Endothelial cell of umbilical vein (primary cell): Measurements from ENCODE around the gene SLCO2B1. TPM values are rescaled to one million over a fixed set of nuclear protein-coding genes. Genes with fewer than 3 reads are reported as not detected.
A peak's percentile ranks its signal among the peaks of the same experiment; 100 is the strongest.

Experiments used
- BruUV-seq: library from RNA; stranded (reverse); fragments of 400-500 nt; replicated peaks from 2 replicates; lab custom pipeline; 2021; lab: Mats Ljungman, UMichigan
- CTCF ChIA-PET: fragments of 300-600, 350-600 bp; sonication (Branson Sonifier 250); formaldehyde crosslinking; loops from one replicate; lab custom pipeline; 2021; ENCODE audit warnings: antibody characterized with exemption, inconsistent platforms; lab: Charles Lee
- POLR2A ChIA-PET: fragments of 300-600, 350-600 bp; sonication (Branson Sonifier 250); formaldehyde crosslinking; loops from one replicate; lab custom pipeline; 2021; ENCODE audit warnings: antibody characterized with exemption, inconsistent platforms; lab: Charles Lee
- DNase-seq: peaks from one replicate; pipeline ENCODE4 v3.0.0-alpha.2; 2011; ENCODE audit warnings: low read depth, low spot score
- FAIRE-seq: peaks from 2 replicates; lab custom pipeline; 2011; peaks lifted over from hg19 to GRCh38; lab: Jason Lieb, UNC
- H2AFZ ChIP-seq: 2 replicates; pipeline ENCODE4 v1.6.0; 2012; ENCODE audit warnings: low read depth, low read length, control low read depth, inconsistent platforms
- H3K27ac ChIP-seq: 2 replicates; pipeline ENCODE4 v1.5.1; 2011; ENCODE audit warnings: low read depth, mild to moderate bottlenecking, control low read depth, low read length, moderate library complexity; ENCODE audit not compliant: insufficient read depth
- H3K27me3 ChIP-seq, 2 experiments: 2 replicates each; pipeline versions ENCODE4 v1.6.0 to v1.6.1; 2011; ENCODE audit warnings: low read length in 2 of 2, mixed read lengths in 1 of 2; ENCODE audit not compliant: control insufficient read depth in 2 of 2, insufficient read depth in 2 of 2
- H3K36me3 ChIP-seq, 2 experiments: 2 replicates in 1 of 2; 3 replicates in 1 of 2; pipeline ENCODE4 v1.5.1; 2011; ENCODE audit warnings: low read length in 2 of 2, mild to moderate bottlenecking in 1 of 2, moderate library complexity in 1 of 2; ENCODE audit not compliant: control insufficient read depth in 2 of 2, insufficient read depth in 2 of 2; ENCODE audit errors: extremely low read depth in 1 of 2
- H3K4me1 ChIP-seq: 3 replicates; pipeline ENCODE4 v1.5.1; 2011; ENCODE audit warnings: mild to moderate bottlenecking, low read length; ENCODE audit not compliant: control insufficient read depth, insufficient read depth; ENCODE audit errors: extremely low read depth
- H3K4me2 ChIP-seq: 2 replicates; pipeline ENCODE4 v1.6.1; 2011; ENCODE audit warnings: low read length, control low read depth, mixed read lengths; ENCODE audit not compliant: insufficient read depth
- H3K4me3 ChIP-seq, 3 experiments: fragments of 200-600 bp in 1 of 3; sonication (generic), shearing (Covaris generic) in 1 of 3; replicated peaks in 1 of 3; 2 replicates each; pipeline ENCODE4 v1.5.1; 2011 to 2016; ENCODE audit warnings: control low read depth in 3 of 3, low read length in 3 of 3, mild to moderate bottlenecking in 2 of 3, inconsistent platforms in 1 of 3, low read depth in 1 of 3, moderate library complexity in 1 of 3; ENCODE audit not compliant: insufficient read depth in 1 of 3
- H3K79me2 ChIP-seq: 2 replicates; pipeline ENCODE4 v1.6.0; 2012; ENCODE audit warnings: low read length, inconsistent platforms; ENCODE audit not compliant: control insufficient read depth, insufficient read depth
- H3K9ac ChIP-seq: replicated peaks from 2 replicates; pipeline ENCODE3; 2011; ENCODE audit warnings: low read length, control low read depth; ENCODE audit not compliant: insufficient read depth; ENCODE audit errors: extremely low read depth
- H3K9me1 ChIP-seq: replicated peaks from 3 replicates; pipeline ENCODE4 v1.6.0; 2011; ENCODE audit warnings: mild to moderate bottlenecking, low read length; ENCODE audit not compliant: control insufficient read depth, insufficient read depth; ENCODE audit errors: extremely low read depth
- H3K9me3 ChIP-seq: replicated peaks from 2 replicates; pipeline ENCODE4 v1.5.1; 2012; ENCODE audit warnings: low read length, inconsistent platforms; ENCODE audit not compliant: control insufficient read depth, insufficient read depth
- H4K20me1 ChIP-seq: replicated peaks from 2 replicates; pipeline ENCODE3; 2011; ENCODE audit warnings: mild to moderate bottlenecking, low read length; ENCODE audit not compliant: control insufficient read depth, insufficient read depth; ENCODE audit errors: extremely low read depth
- EZH2 ChIP-seq: IDR thresholded peaks from 2 replicates; pipeline ENCODE4 v1.6.1; 2012; ENCODE audit warnings: borderline replicate concordance, low read depth, mild to moderate bottlenecking, moderate library complexity, low read length, inconsistent platforms; ENCODE audit not compliant: severe bottlenecking
- FOS ChIP-seq: IDR thresholded peaks from 2 replicates; pipeline ENCODE4 v1.6.1; 2011; ENCODE audit warnings: mild to moderate bottlenecking, low read length, moderate library complexity, borderline replicate concordance; ENCODE audit not compliant: insufficient read depth
- GATA2 ChIP-seq: IDR thresholded peaks from 2 replicates; pipeline ENCODE4 v1.7.0; 2011; ENCODE audit warnings: low read depth, mild to moderate bottlenecking, moderate library complexity, mixed read lengths, low read length; ENCODE audit not compliant: insufficient read length, insufficient read depth
- JUN ChIP-seq: IDR thresholded peaks from 2 replicates; pipeline ENCODE4 v1.6.1; 2011; ENCODE audit warnings: borderline replicate concordance, low read depth; ENCODE audit not compliant: insufficient read length, insufficient read depth
- MYC ChIP-seq: IDR thresholded peaks from one replicate; pipeline ENCODE4 v1.6.1; 2011; ENCODE audit warnings: mild to moderate bottlenecking, low read depth, low read length
- POLR2A ChIP-seq: IDR thresholded peaks from 2 replicates; pipeline ENCODE4 v1.6.1; 2012; ENCODE audit warnings: low read depth, mild to moderate bottlenecking, control low read depth, low read length
- POLR2AphosphoS5 ChIP-seq: IDR thresholded peaks from 2 replicates; pipeline ENCODE4 v1.6.1; 2012; ENCODE audit warnings: low read depth, mild to moderate bottlenecking, control low read depth, low read length, moderate library complexity; ENCODE audit not compliant: insufficient read depth
- dilution Hi-C: fragments of 300-500 bp; cut with MboI; formaldehyde crosslinking; loops from one replicate; pipeline ENCODE4 v1.15.0; 2019; ENCODE audit warnings: low sequenced_read_pairs; ENCODE audit not compliant: extremely low pct_ligation_motif_present
- intact Hi-C: fragments of 100-400 bp; cut with micrococcal nuclease; formaldehyde crosslinking; loops from one replicate; pipeline ENCODE4 v1.10.0; 2022
- polyA plus RNA-seq, 4 experiments: library from polyadenylated mRNA; depleted of rRNA in 3 of 4; stranded (reverse) in 3 of 4; unstranded in 1 of 4; fragments of >200 nt; gene quantifications; 2 replicates each; pipeline versions ENCODE4 v1.2.1 to v1.2.3, GENCODE V29; 2011 to 2012; ENCODE audit warnings: missing spikeins in 1 of 4
- total RNA-seq: library from RNA; stranded (reverse); gene quantifications from 2 replicates; pipeline ENCODE4 v1.2.3, GENCODE V29; 2021
- TF ChIP-seq, protein P1 (sequence below): IDR thresholded peaks from 2 replicates; pipeline ENCODE4 v1.6.1; 2011; ENCODE audit not compliant: insufficient read depth, insufficient read length
- TF ChIP-seq, protein P2 (sequence below), 2 donors: IDR thresholded peaks; 1 replicate in 1 of 2; 2 replicates in 1 of 2; pipeline ENCODE4 v1.5.1; 2011; ENCODE audit warnings: low read length in 2 of 2, mild to moderate bottlenecking in 2 of 2, moderate library complexity in 2 of 2, control low read depth in 1 of 2, inconsistent platforms in 1 of 2, low read depth in 1 of 2; ENCODE audit not compliant: insufficient read depth in 1 of 2; ENCODE audit errors: extremely low read depth in 1 of 2

SLCO2B1 gene
- total and polyA plus RNA-seq, 2 donors (not counting 3 experiments of a cell fraction or from before 2014, with no cell fraction given): 0.04 TPM; not detected in 1

DNA sequence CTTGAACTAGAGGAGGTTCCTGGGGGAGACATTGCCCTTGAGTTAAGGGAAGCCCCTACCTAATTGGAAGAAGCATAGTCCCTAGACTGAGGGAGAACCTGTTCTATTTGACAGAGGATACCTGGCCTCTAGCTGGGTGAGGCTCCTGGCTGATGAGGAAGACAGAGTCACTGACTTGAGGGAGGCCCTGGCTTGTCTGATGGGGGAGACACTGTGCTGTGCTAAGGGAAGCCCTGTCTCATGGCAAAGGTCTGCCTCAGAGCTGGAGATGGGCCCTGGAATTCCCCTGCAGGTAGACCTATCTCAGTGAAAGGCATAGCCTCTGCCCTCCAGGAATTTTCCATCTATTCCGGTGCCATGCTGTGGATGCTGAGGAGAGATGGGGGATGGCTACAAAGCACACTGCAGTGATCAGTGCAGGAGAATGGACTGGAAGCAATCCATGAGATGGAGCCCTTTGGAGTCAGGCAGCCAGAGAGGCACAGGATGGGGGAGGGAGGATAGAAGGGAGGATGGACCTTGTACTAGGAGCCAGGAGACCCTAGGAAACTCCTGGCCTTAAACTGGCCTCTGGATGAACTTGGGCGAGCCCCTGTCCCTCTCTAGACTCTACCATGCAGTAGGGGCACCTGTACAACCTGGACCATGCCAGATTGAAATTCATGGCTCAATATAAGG is 39.9 kb downstream of the SLCO2B1 start:
- no peak overlapping the region for H3K4me3 ChIP-seq
- H2AFZ ChIP-seq: no peak overlapping the region
- H3K27ac ChIP-seq: no peak overlapping the region
- dilution Hi-C loops: no loop called here
- H3K9me3 ChIP-seq: no peaks in the 10 kb centered on the region
- H3K4me1 ChIP-seq: peaks cover 4% of the 10 kb centered on the region
- POLR2A ChIA-PET: no interaction called here
- TF ChIP-seq EZH2: no peak
- BruUV-seq: no TSS peak
- H3K4me2 ChIP-seq: no peak overlapping the region
- intact Hi-C loops: loop anchor here (1.0 kb wide), 1 partner anchor 47 kb away; no protein-coding TSS in a partner anchor
- CTCF ChIA-PET: interaction anchor here (0.8 to 9.9 kb wide), 6 partner anchors 14 to 58 kb away, joined by 3 to 125 read pairs (median 4); no protein-coding TSS in a partner anchor
- H3K79me2 ChIP-seq: no peaks in the 10 kb centered on the region
- no peaks in the 10 kb centered on the region for H4K20me1 ChIP-seq
- H3K9ac ChIP-seq: no peak overlapping the region
- no peak for DNase-seq
- FAIRE-seq: no peak
- no peaks in the 10 kb centered on the region for H3K36me3 ChIP-seq
- no peaks in the 10 kb centered on the region for H3K9me1 ChIP-seq
- peaks cover 0 to 2% of the 10 kb centered on the region in 2 experiments for H3K27me3 ChIP-seq

DNA sequence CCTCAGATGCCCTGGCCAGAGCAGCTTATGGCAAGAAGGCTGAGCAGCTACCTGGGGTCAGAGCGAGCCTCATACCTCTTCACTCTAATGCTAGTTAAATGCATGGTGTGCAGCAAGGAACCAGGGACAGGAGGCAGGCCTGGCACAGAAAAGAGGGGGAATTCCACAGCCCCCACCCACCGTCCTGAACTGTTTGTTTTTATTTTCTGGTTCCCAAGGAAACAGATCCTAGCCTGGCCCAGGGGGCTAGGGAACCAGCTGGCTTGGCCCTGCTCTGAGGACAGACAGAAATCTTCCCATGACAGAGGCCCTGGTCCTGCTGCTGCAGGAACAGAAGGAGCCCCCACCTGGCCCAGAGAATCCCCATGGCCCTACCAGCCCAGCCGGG is 40.4 kb downstream of the SLCO2B1 start:
- dilution Hi-C loops (no loop called here), intact Hi-C loops (loop anchor here (1.0 kb wide), 1 partner anchor 48 kb away; no protein-coding TSS in a partner anchor)
- H3K79me2 ChIP-seq: no peaks in the 10 kb centered on the region
- no peak overlapping the region for H3K4me2 ChIP-seq
- POLR2A ChIA-PET: no interaction called here
- H3K36me3 ChIP-seq: no peaks in the 10 kb centered on the region
- DNase-seq: peak; percentile 49
- peaks cover 0 to 2% of the 10 kb centered on the region in 2 experiments for H3K27me3 ChIP-seq
- peaks cover 4% of the 10 kb centered on the region for H3K4me1 ChIP-seq
- CTCF ChIA-PET: interaction anchor here (0.8 to 9.9 kb wide), 5 partner anchors 13 to 57 kb away, joined by 3 to 125 read pairs (median 5); no protein-coding TSS in a partner anchor
- no peak overlapping the region for H3K27ac ChIP-seq
- BruUV-seq: no TSS peak
- no peaks in the 10 kb centered on the region for H3K9me3 ChIP-seq
- H3K4me3 ChIP-seq: no peak overlapping the region
- no peaks in the 10 kb centered on the region for H4K20me1 ChIP-seq
- no peak for FAIRE-seq
- no peak overlapping the region for H2AFZ ChIP-seq
- no peak overlapping the region for H3K9ac ChIP-seq
- TF ChIP-seq GATA2: no peak
- no peak for TF ChIP-seq EZH2
- no peak for TF ChIP-seq POLR2A
- TF ChIP-seq FOS: no peak
- TF ChIP-seq, protein P1, sequence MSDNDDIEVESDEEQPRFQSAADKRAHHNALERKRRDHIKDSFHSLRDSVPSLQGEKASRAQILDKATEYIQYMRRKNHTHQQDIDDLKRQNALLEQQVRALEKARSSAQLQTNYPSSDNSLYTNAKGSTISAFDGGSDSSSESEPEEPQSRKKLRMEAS: no peak
- no peak for TF ChIP-seq MYC
- no peak for TF ChIP-seq JUN
- no peak for TF ChIP-seq POLR2AphosphoS5
- TF ChIP-seq, protein P2, sequence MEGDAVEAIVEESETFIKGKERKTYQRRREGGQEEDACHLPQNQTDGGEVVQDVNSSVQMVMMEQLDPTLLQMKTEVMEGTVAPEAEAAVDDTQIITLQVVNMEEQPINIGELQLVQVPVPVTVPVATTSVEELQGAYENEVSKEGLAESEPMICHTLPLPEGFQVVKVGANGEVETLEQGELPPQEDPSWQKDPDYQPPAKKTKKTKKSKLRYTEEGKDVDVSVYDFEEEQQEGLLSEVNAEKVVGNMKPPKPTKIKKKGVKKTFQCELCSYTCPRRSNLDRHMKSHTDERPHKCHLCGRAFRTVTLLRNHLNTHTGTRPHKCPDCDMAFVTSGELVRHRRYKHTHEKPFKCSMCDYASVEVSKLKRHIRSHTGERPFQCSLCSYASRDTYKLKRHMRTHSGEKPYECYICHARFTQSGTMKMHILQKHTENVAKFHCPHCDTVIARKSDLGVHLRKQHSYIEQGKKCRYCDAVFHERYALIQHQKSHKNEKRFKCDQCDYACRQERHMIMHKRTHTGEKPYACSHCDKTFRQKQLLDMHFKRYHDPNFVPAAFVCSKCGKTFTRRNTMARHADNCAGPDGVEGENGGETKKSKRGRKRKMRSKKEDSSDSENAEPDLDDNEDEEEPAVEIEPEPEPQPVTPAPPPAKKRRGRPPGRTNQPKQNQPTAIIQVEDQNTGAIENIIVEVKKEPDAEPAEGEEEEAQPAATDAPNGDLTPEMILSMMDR (IDR thresholded peaks at IDR 0.05; ENCODE audit: extremely low read depth in 1 of 2, insufficient read depth in 1 of 2, low read depth in 1 of 2, low read length in 2 of 2): no peak
- no peaks in the 10 kb centered on the region for H3K9me1 ChIP-seq
